Measurements from ENCODE around the gene GNAT1. TPM values are rescaled to one million over a fixed set of nuclear protein-coding genes. Genes with fewer than 3 reads are reported as not detected.

GNAT1 gene
- total and polyA plus RNA-seq, 2 donors (not counting 1 experiment from before 2014, with no cell fraction given): not detected

DNA sequence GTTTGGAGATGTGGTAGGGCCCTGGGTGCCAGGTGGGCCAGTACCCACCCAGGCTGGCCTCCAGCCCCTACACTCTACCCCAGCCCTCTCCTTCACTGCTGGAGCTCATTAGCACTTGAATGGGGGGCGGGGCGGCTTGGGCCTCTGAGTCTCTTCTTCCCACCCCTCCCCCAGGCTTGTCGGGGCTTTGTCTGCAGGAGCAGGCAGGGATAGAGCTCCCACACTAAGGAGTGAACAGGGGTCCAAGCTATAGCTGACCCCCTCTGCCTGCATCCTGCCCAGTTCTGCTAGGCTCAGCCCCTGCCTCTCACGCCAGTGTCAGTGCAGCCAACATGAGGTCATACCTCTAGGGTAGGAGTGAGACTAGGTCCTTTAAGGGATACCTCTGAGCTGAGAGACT lies 49.8 kb downstream of the GNAT1 start:
- intact Hi-C loops (cut with micrococcal nuclease): no loop called here
- Histone ChIP-seq H3K27ac (ENCODE audit: low read length in 2 of 2) (peak overlapping the region; percentile 81 to 91), H3K9me3 (ENCODE audit: control extremely low read depth in 1 of 3, control insufficient read depth in 2 of 3, insufficient read depth in 1 of 3, low read length in 2 of 3) (no peaks in the 10 kb centered on the region), H3K4me2 (replicated peaks; ENCODE audit: low read depth, low read length, poor library complexity, severe bottlenecking) (peak overlapping the region; percentile 76), H3K79me2 (ENCODE audit: control insufficient read depth, insufficient read depth, low read length) (peaks cover 100% of the 10 kb centered on the region), H4K20me1 (ENCODE audit: control insufficient read depth, insufficient read depth, low read length, poor library complexity, severe bottlenecking) (peaks cover 94% of the 10 kb centered on the region), H3K4me1 (ENCODE audit: control insufficient read depth in 2 of 2, insufficient read depth in 2 of 2, low read length in 2 of 2) (peaks cover 69 to 79% of the 10 kb centered on the region in 2 donors), H3K27me3 (replicated peaks in 1 of 4; ENCODE audit: control extremely low read depth in 1 of 4, control insufficient read depth in 3 of 4, insufficient read depth in 4 of 4, low read length in 3 of 4) (no peaks in the 10 kb centered on the region), H2AFZ (ENCODE audit: insufficient read depth, low read depth, low read length, poor library complexity, severe bottlenecking) (no peak overlapping the region), H3K4me3 (ENCODE audit: control extremely low read depth in 1 of 5, extremely low read depth in 1 of 5, insufficient read depth in 1 of 5, low read depth in 2 of 5, low read length in 4 of 5) (peak overlapping the region in 1 of 5 experiments; percentile 52), H3K36me3 (replicated peaks in 1 of 2; ENCODE audit: control extremely low read depth in 1 of 2, control insufficient read depth in 1 of 2, extremely low read depth in 1 of 2, insufficient read depth in 2 of 2, low read length in 1 of 2) (peaks cover 0 to 38% of the 10 kb centered on the region in 2 experiments), H3K9ac (ENCODE audit: low read length) (peak overlapping the region; percentile 61)
- DNase-seq: no peak
- no peak for ATAC-seq (ENCODE audit: low read depth)
- Mint-ChIP-seq H3K27ac (peak overlapping the region; percentile 98), H3K4me1 (peaks cover 75% of the 10 kb centered on the region), H3K27me3 (no peaks in the 10 kb centered on the region), H3K4me3 (peak overlapping the region; percentile 88), H3K9me3 (ENCODE audit: insufficient read depth) (no peaks in the 10 kb centered on the region)
- ChIA-PET CTCF (interaction anchor here (22.2 to 27.3 kb wide), 2 partner anchors 7 to 8 kb away, joined by 596 read pairs; partner anchors contain the start of gene GNAI2), POLR2A (no interaction called here)
- 68% methylated on average over 4 of the region's 4 CpGs for WGBS (ENCODE audit: insufficient coverage)
- TF ChIP-seq, protein P1, sequence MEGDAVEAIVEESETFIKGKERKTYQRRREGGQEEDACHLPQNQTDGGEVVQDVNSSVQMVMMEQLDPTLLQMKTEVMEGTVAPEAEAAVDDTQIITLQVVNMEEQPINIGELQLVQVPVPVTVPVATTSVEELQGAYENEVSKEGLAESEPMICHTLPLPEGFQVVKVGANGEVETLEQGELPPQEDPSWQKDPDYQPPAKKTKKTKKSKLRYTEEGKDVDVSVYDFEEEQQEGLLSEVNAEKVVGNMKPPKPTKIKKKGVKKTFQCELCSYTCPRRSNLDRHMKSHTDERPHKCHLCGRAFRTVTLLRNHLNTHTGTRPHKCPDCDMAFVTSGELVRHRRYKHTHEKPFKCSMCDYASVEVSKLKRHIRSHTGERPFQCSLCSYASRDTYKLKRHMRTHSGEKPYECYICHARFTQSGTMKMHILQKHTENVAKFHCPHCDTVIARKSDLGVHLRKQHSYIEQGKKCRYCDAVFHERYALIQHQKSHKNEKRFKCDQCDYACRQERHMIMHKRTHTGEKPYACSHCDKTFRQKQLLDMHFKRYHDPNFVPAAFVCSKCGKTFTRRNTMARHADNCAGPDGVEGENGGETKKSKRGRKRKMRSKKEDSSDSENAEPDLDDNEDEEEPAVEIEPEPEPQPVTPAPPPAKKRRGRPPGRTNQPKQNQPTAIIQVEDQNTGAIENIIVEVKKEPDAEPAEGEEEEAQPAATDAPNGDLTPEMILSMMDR (IDR thresholded peaks at IDR 0.05): no peak
- TF ChIP-seq EZH2 (IDR thresholded peaks at IDR 0.05; ENCODE audit: borderline replicate concordance, insufficient read depth, low read depth, low read length, poor library complexity, severe bottlenecking): no peak

DNA sequence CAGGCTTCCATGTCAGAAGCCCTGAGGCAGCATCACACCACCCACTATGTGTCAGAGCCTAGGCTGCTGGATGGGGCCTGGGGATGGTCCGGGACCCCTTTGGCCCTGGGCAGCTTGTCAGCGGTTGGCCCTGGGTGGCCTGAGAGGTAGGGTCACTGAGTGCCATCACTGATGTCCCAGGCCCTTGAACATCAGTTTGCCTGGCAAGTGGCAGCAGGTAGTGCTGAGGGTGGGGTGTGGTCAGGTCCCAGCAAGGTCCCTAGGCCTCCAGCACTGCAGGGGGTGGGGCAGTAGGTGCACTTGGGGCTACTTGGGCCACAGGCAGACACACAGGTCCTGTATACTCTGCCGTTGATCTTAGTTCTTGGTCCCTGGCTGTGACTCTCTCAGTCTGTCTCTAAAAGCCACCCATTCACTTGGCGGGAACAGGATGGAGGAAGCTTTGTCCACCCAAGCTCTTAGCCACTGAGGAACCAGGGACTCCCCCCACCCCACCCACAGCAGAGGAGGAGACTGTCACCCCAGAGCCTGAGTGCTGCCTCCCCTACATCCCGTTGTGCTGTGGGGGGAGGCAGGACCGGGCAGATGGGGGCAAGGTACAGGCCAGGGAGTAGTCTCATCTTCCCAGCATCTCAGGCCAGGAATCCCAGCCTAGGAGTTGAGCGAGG lies 50.4 kb downstream of the GNAT1 start:
- Mint-ChIP-seq H3K9me3 (ENCODE audit: insufficient read depth) (no peaks in the 10 kb centered on the region), H3K4me1 (peaks cover 81% of the 10 kb centered on the region), H3K27ac (peak overlapping the region; percentile 98), H3K4me3 (peak overlapping the region; percentile 88), H3K27me3 (no peaks in the 10 kb centered on the region)
- ChIA-PET POLR2A (interaction anchor here (1.4 kb wide), 1 partner anchor 13 kb away, joined by 3 read pairs; no protein-coding TSS in a partner anchor), CTCF (interaction anchor here (1.0 to 27.3 kb wide), 3 partner anchors 7 to 47 kb away, joined by 4 to 596 read pairs (median 596); partner anchors contain the start of gene GNAI2)
- ATAC-seq (ENCODE audit: low read depth): no peak
- H3K4me2 ChIP-seq (replicated peaks; ENCODE audit: low read depth, low read length, poor library complexity, severe bottlenecking): peak overlapping the region; percentile 76
- peak overlapping the region; percentile 2 to 52 (median 42) for H3K4me3 ChIP-seq (ENCODE audit: control extremely low read depth in 1 of 5, extremely low read depth in 1 of 5, insufficient read depth in 1 of 5, low read depth in 2 of 5, low read length in 4 of 5)
- H3K9me3 ChIP-seq (ENCODE audit: control extremely low read depth in 1 of 3, control insufficient read depth in 2 of 3, insufficient read depth in 1 of 3, low read length in 2 of 3): no peaks in the 10 kb centered on the region
- peak overlapping the region; percentile 61 for H3K9ac ChIP-seq (ENCODE audit: low read length)
- 65% methylated on average over 5 of the region's 7 CpGs for WGBS (ENCODE audit: insufficient coverage)
- no peaks in the 10 kb centered on the region for H3K27me3 ChIP-seq (replicated peaks in 1 of 4; ENCODE audit: control extremely low read depth in 1 of 4, control insufficient read depth in 3 of 4, insufficient read depth in 4 of 4, low read length in 3 of 4)
- intact Hi-C loops (cut with micrococcal nuclease): no loop called here
- peak overlapping the region; percentile 81 to 91 for H3K27ac ChIP-seq (ENCODE audit: low read length in 2 of 2)
- peaks cover 76 to 86% of the 10 kb centered on the region in 2 donors for H3K4me1 ChIP-seq (ENCODE audit: control insufficient read depth in 2 of 2, insufficient read depth in 2 of 2, low read length in 2 of 2)
- peaks cover 0 to 43% of the 10 kb centered on the region in 2 experiments for H3K36me3 ChIP-seq (replicated peaks in 1 of 2; ENCODE audit: control extremely low read depth in 1 of 2, control insufficient read depth in 1 of 2, extremely low read depth in 1 of 2, insufficient read depth in 2 of 2, low read length in 1 of 2)
- no peak for DNase-seq
- peaks cover 94% of the 10 kb centered on the region for H4K20me1 ChIP-seq (ENCODE audit: control insufficient read depth, insufficient read depth, low read length, poor library complexity, severe bottlenecking)
- no peak overlapping the region for H2AFZ ChIP-seq (ENCODE audit: insufficient read depth, low read depth, low read length, poor library complexity, severe bottlenecking)
- TF ChIP-seq, protein P1 (IDR thresholded peaks at IDR 0.05): no peak
- TF ChIP-seq EZH2 (IDR thresholded peaks at IDR 0.05; ENCODE audit: borderline replicate concordance, insufficient read depth, low read depth, low read length, poor library complexity, severe bottlenecking): no peak
- H3K79me2 ChIP-seq (ENCODE audit: control insufficient read depth, insufficient read depth, low read length): peaks cover 100% of the 10 kb centered on the region
